Measurements from ENCODE around the gene CPNE5. TPM values are rescaled to one million over a fixed set of nuclear protein-coding genes. Genes with fewer than 3 reads are reported as not detected.
A peak's percentile ranks its signal among the peaks of the same experiment; 100 is the strongest.

CPNE5 gene
- total RNA-seq, 1 donor from 2014 or later, result not detected

DNA sequence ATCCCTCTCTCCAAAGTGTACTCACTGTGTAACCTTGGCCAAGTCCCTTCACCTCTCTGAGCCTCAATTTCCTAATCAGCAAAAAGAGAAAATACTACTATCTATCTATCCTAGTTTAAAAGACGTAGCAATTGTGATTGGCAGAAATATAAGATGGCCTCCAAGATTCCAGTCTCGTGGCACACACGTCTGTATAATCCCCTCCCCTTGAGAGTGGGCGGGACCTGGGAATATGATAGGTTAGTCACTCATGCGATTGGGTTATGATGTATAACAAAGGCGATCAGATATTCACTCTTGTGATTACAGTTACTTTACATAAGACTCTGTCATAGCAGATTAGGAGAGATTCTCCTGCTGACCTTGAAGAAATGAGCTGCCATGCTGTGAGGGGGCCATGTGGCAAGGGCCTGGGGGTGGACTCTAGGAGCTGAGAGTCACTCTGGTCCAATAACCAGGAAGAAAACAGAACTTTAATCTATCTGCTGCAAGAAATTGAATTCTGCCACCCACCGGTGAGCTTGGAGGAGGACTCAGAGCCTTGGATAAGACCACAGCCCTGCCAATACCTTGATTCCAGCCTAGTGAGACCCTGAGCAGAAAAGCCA lies 6.0 kb downstream of the CPNE5 start:
- Mint-ChIP-seq H3K27me3 (ENCODE audit: low read depth) (peaks cover 6% of the 10 kb centered on the region), H3K4me1 (ENCODE audit: low read depth) (peaks cover 10% of the 10 kb centered on the region), H3K4me3 (ENCODE audit: unreplicated experiment) (no peak overlapping the region), H3K27ac (ENCODE audit: unreplicated experiment) (no peak overlapping the region), H3K9me3 (ENCODE audit: low read depth) (no peaks in the 10 kb centered on the region), H3K36me3 (ENCODE audit: low read depth) (no peaks in the 10 kb centered on the region)
- TF ChIP-seq, protein P1, sequence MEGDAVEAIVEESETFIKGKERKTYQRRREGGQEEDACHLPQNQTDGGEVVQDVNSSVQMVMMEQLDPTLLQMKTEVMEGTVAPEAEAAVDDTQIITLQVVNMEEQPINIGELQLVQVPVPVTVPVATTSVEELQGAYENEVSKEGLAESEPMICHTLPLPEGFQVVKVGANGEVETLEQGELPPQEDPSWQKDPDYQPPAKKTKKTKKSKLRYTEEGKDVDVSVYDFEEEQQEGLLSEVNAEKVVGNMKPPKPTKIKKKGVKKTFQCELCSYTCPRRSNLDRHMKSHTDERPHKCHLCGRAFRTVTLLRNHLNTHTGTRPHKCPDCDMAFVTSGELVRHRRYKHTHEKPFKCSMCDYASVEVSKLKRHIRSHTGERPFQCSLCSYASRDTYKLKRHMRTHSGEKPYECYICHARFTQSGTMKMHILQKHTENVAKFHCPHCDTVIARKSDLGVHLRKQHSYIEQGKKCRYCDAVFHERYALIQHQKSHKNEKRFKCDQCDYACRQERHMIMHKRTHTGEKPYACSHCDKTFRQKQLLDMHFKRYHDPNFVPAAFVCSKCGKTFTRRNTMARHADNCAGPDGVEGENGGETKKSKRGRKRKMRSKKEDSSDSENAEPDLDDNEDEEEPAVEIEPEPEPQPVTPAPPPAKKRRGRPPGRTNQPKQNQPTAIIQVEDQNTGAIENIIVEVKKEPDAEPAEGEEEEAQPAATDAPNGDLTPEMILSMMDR (IDR thresholded peaks at IDR 0.05), result no peak
- no peak for DNase-seq (ENCODE audit: low spot score)

DNA sequence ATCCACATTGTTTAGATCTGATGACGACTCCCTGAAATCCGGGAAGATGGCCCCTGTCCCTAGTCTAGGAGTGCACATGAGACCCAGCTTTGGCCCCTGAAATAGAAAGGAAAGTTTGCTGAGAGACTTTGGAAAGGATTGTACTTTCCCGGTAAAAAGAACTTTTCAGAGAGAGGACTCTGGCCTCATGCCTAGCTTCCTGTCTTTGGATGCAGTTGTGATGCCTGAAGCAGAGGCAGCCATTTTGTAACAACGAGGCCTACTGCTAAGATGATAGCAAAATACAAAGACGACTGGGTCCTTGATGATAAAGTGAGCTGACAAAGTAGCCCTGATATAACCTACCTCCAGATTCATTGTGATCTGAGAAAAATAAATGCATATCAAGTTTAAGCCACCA lies 6.9 kb downstream of the CPNE5 start:
- Mint-ChIP-seq H3K36me3 (ENCODE audit: low read depth) (no peaks in the 10 kb centered on the region), H3K4me3 (ENCODE audit: unreplicated experiment) (no peak overlapping the region), H3K27me3 (ENCODE audit: low read depth) (peaks cover 5% of the 10 kb centered on the region), H3K4me1 (ENCODE audit: low read depth) (peaks cover 17% of the 10 kb centered on the region), H3K27ac (ENCODE audit: unreplicated experiment) (no peak overlapping the region), H3K9me3 (ENCODE audit: low read depth) (no peaks in the 10 kb centered on the region)
- TF ChIP-seq, protein P1 (IDR thresholded peaks at IDR 0.05), result no peak
- DNase-seq (ENCODE audit: low spot score), result no peak

DNA sequence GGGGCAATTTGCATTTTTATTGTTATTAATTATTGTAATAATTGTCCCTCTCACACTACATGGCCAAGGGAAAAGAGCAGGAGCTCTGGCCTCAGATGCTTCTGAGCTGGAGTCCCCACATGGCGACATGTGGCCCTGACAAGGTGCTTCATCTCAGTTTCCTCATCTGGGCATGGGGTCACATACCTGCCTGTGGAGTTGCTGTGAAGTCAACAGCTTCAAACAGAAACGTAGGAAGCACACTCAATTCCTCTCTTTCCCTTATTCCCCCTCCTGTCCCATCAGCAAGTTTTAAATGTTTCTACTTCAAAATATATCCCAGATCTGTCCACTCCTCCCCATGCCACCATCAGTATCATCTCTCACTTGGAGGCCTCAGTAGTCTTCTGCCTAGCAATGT lies 8.7 kb downstream of the CPNE5 start:
- TF ChIP-seq, protein P1 (IDR thresholded peaks at IDR 0.05), result no peak
- Mint-ChIP-seq H3K27ac (ENCODE audit: unreplicated experiment) (no peak overlapping the region), H3K4me1 (ENCODE audit: low read depth) (peaks cover 22% of the 10 kb centered on the region), H3K36me3 (ENCODE audit: low read depth) (no peaks in the 10 kb centered on the region), H3K27me3 (ENCODE audit: low read depth) (peaks cover 4% of the 10 kb centered on the region), H3K9me3 (ENCODE audit: low read depth) (no peaks in the 10 kb centered on the region), H3K4me3 (ENCODE audit: unreplicated experiment) (no peak overlapping the region)
- no peak for DNase-seq (ENCODE audit: low spot score)

DNA sequence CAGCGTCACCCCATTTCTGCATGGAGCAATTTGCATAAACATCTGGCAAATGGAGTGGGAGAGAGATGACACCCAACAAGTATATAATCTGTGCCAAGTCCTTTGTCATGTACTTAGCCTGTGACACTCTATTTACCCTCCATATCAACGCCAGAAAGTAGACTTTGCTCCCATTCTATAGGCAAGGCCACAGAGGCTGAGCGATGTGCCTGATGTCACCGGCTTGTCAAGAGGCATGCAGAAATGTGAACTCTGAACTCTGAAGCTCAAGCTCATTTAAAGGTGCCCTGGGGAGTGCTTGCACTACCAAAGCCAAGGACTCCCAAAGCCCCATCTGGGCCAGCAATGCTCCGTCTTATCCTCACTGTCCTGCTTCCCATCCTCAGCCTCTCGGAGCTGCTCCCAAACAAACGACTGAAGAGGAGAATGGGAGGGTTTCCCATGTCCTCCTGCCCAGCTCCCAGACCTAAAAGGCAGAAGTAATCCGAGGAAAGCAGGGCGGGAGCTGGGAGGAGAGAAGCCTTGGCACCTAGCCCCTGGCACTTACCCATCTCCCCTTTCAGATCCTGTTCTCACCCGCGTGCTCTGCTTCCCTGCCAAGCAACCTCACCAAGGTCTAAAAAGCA lies 9.2 kb downstream of the CPNE5 start:
- Mint-ChIP-seq H3K9me3 (ENCODE audit: low read depth) (no peaks in the 10 kb centered on the region), H3K4me3 (ENCODE audit: unreplicated experiment) (no peak overlapping the region), H3K27me3 (ENCODE audit: low read depth) (no peaks in the 10 kb centered on the region), H3K4me1 (ENCODE audit: low read depth) (peaks cover 22% of the 10 kb centered on the region), H3K36me3 (ENCODE audit: low read depth) (no peaks in the 10 kb centered on the region), H3K27ac (ENCODE audit: unreplicated experiment) (no peak overlapping the region)
- DNase-seq (ENCODE audit: low spot score), result no peak
- TF ChIP-seq, protein P1 (IDR thresholded peaks at IDR 0.05), result no peak

DNA sequence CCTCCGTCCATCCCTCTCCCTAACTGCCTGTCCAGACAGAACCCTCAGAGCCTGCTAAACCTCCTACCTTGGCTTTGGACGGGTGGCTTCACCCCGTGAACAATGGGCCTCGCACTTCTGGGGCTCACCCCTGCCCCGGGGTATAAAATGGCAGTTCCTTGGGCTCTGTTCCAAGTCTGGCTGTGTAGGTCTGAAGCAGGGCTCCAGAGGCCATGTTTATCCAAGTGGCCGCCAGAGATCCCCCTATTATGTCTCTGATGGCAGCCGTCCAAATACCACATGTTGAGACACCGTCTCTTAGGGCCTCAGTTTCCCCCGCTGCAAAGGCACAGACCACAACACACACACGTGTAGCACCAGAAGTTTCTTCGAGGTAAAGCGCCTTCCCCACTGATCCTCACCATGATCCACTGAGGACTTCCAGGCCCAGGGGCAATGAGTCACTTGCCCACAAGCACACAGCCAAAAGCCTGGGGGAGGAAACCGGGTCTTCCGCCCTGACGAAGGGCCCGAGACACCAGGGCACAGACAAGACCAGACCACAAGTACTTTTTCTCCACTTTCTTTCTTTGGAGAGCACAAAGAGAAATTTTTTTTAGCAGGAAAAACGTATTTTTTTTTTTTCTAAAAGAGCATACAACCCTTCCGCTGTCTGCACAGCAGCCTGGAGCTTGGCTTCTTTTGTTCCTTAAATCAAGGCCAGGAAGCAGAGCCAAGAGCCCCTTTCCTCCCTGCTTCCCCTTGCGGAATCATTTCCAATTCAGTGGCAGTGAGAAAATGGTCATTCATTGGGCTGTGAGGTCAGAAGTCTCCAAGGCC lies 11.8 kb downstream of the CPNE5 start:
- Mint-ChIP-seq H3K27ac (ENCODE audit: unreplicated experiment) (peak overlapping the region; percentile 52), H3K4me1 (ENCODE audit: low read depth) (peaks cover 22% of the 10 kb centered on the region)

More for the DNA sequence above, 11.8 kb downstream of the CPNE5 start:
- TF ChIP-seq, protein P1 (IDR thresholded peaks at IDR 0.05), result no peak
- Mint-ChIP-seq H3K36me3 (ENCODE audit: low read depth) (no peaks in the 10 kb centered on the region), H3K4me3 (ENCODE audit: unreplicated experiment) (no peak overlapping the region), H3K27me3 (ENCODE audit: low read depth) (no peaks in the 10 kb centered on the region), H3K9me3 (ENCODE audit: low read depth) (no peaks in the 10 kb centered on the region)
- DNase-seq (ENCODE audit: low spot score), result no peak
